GM21528 (cell line): ENCODE data around the gene GFPT2.

Experiments
- ATAC-seq: cut with Tn5 transposase; IDR thresholded peaks from one replicate; pipeline ENCODE4 v1.9.1; 2021; ENCODE audit warnings: mild to moderate bottlenecking, moderate library complexity; ENCODE audit not compliant: unreplicated experiment, low FRiP score

The GFPT2 gene

DNA sequence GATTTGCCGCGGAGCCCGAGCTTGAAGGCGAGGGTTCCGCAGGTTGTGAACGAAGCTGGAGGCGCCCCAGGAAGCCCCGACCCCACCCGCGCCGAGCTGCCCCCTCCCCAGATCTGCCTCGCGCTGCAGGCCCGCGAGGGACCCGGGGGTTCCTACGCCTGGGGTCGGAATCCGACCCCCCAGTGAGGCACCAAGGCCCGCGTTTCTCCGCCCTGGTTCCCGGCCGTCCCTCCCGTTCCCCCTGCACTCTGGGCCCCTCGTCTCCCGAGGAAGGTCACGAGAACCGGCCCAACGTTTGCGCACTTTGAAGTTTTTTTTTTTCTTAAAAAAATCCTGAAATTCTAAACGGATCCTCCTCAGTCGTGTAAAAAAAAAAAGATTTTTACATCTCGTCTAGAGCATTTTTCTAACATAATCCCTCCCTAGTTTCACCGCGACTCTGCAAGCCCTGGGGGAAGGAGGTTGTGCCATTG, 880 bp upstream of the GFPT2 start:
- no peak for ATAC-seq

GRCh38 chr5:180352116-180353047, 754 bp downstream of the GFPT2 start:
- ATAC-seq: no peak

DNA sequence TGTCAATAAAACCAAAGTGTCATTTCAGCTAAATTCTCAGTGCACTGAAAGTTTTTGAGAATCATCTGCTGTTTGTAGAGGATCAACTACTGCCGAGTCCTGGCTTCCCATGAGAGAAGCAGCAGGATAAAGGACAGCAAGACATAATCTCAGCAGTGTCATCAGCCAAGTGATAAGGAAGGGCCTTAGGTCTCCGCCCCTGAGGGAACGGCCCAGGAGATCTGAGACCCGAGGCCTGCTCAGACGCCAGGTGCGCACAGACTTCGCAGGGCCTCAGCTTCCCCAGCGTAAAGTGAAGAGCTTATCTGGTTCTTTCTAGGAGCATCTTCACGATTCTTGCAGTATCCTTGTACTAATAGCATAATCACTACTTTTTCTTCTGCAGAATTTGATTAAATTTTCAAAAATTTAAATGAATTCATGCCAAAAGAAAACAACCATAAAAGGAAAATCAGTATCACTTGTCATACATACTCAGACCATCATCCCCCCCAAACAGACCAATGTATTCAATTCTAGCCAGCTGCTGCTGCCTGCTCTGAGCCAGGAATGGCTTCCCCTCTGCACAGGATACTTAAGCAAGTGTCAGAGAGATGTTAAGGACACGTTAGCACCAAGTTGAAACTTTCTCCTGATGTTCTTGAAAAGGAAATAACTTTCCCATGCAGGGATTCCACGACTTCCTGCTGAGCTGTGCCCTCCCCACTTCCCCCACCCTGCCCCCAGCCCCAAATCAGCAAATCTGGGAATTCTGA, 2.2 kb downstream of the GFPT2 start:
- ATAC-seq: no peak

GRCh38 chr5:180350296-180350695, 2.8 kb downstream of the GFPT2 start:
- no peak for ATAC-seq

- no peak for ATAC-seq
Measured at GRCh38 chr5:180349391-180349790, 3.7 kb downstream of the GFPT2 start.

GRCh38 chr5:180348336-180348735, 4.8 kb downstream of the GFPT2 start:
- ATAC-seq: no peak

DNA sequence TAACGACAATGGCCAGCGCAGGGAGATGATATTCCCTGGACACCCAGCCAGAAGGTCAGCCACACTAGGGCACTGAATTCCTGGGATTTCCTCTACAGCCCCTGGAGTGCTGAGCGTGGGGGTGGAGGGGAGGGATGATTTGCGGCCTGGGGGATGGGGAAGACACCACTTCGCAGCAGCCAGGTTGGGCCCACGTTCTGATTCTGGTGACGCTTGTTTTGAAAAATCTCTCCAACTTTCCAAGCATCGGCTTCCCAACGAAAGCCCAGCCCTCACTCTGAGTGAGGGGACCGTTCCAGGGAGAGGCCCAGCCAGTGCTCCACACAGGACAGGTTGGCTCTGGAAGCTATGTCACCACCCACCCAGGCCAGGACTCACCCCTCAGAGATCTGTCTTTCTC, 5.4 kb downstream of the GFPT2 start:
- no peak for ATAC-seq

GRCh38 chr5:180346358-180346757, 6.8 kb downstream of the GFPT2 start:
- no peak for ATAC-seq

GRCh38 chr5:180345781-180346180, 7.4 kb downstream of the GFPT2 start:
- ATAC-seq: no peak

DNA sequence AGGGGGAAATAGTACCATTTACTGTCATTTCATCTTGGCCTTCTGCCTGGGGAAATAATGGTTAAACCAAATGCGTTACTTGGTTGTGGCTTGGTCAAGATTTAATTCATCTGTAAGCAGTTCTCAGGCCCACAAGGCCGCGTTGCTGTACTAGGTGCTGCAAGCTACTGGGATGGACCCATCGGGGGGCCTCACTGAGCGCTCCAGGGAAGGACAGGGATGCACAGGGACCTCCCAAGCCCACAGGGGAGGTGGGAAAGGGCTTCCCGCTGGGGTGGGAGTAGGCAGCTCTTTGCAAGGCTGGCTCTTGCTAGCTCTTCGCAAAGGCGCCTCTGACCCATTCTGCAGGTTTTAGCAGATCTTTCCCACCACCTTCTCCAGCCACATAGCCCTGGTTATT, 8.0 kb downstream of the GFPT2 start:
- ATAC-seq: no peak

GRCh38 chr5:180344696-180344999, 8.5 kb downstream of the GFPT2 start:
- no peak for ATAC-seq

GRCh38 chr5:180343831-180344695, 9.1 kb downstream of the GFPT2 start:
- no peak for ATAC-seq

GRCh38 chr5:180343110-180343830, 9.9 kb downstream of the GFPT2 start:
- no peak for ATAC-seq

DNA sequence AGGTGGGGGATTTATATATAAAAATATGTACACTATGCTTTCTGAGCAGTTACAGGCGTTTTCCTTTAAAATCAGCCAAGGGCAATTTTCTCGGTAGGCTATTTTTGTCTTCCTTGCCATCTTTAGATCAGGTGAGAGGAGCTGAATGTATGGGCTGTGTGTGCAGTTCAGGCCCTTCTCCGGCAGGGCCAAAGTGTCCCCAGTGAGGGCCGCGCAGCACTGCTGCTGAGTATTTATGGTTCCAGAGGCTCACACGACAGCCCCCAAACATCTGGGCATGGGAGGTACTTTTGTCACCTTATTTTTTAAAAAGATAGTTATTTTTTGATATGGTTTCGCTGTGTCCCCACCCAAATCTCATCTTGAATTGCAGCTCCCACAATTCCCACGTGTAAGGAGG, 11.5 kb downstream of the GFPT2 start:
- no peak for ATAC-seq

DNA sequence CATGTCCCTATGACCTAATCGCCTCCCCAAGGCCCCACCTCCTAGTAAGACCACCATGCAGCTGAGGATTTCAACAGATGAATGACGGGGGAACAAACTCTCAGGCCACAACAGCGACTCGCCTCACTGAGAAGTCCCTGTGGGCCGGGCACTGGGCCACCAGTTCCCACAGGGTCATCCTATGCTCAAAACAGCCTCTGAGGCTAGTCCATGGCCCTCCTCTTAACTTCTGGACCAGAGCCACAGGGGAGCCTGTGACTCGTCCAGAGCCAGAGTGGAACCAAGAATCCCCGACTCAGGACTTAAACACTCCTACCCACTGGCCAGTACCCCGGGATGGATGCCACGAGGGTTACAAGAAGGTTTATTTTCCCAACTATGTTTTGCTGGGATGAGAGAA, 12.3 kb downstream of the GFPT2 start:
- no peak for ATAC-seq

- ATAC-seq: no peak
Measured at GRCh38 chr5:180339583-180340183, 13.5 kb downstream of the GFPT2 start.

- ATAC-seq: no peak
Measured at GRCh38 chr5:180338001-180338707, 15.0 kb downstream of the GFPT2 start.

- no peak for ATAC-seq
Measured at GRCh38 chr5:180336234-180337020, 16.7 kb downstream of the GFPT2 start.
